Body of pancreas (tissue), 4 donors: Measurements from ENCODE around the gene IER2.

Experiments
- CTCF ChIP-seq, 7 experiments: fragments of 450-650 bp in 4 of 7; fragments of 200-600 bp in 3 of 7; sonication (generic) in 3 of 7; IDR thresholded peaks; one replicate each; pipeline ENCODE4 v1.5.1; 2016 to 2019; ENCODE audit warnings: antibody characterized with exemption in 7 of 7
- POLR2A ChIP-seq, 3 donors: fragments of 450-650 bp; IDR thresholded peaks; one replicate each; pipeline ENCODE4 v1.6.1; 2016; ENCODE audit warnings: antibody characterized with exemption in 3 of 3, mild to moderate bottlenecking in 2 of 3

GRCh38 chr19:13160557-13160956, 10.3 kb downstream of the IER2 start:
- no peak for TF ChIP-seq CTCF (IDR thresholded peaks at IDR 0.05)
- TF ChIP-seq POLR2A (IDR thresholded peaks at IDR 0.05), result no peak
